Embryonic facial prominence (tissue), 1 donor: ENCODE data around the gene GPX1.
A peak's percentile ranks its signal among the peaks of the same experiment; 100 is the strongest.
"Not testable (repeated sequence)": the region's sequence is repeated elsewhere in the genome, so short reads cannot be mapped to it uniquely, and the experiment has no call there.

Experiments
- DNase-seq: peaks from one replicate; pipeline ENCODE4 v3.0.0-alpha.2; 2016; ENCODE audit errors: extremely low spot score

The GPX1 gene

DNA sequence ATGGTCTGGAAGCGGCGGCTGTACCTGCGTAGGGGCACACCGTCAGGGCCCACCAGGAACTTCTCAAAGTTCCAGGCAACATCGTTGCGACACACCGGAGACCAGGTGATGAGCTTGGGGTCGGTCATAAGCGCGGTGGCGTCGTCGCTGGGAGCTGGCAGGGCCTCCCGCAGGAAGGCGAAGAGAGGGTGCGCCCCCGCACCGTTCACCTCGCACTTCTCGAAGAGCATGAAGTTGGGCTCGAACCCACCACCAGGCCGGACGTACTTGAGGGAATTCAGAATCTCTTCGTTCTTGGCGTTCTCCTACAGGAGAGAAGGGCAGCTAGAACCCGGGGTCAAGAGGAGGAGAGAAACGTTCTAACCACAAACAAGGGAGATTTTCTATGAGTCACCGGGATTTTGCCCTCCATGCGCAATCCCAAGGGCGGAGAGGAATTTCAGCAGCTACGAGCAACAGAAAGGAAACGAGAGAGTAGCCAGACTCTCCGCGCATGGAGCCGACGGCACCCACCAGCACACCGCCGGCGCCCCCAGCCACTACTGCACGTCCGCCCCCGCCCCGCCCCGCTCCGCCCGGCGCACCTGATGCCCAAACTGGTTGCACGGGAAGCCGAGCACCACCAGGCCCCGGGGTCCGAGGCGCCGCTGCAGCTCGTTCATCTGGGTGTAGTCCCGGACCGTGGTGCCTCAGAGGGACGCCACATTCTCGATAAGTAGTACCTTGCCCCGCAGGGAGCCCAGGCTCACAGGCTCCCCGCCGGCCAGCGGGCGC lies 523 bp downstream of the GPX1 start:
- DNase-seq, result not testable (repeated sequence)

DNA sequence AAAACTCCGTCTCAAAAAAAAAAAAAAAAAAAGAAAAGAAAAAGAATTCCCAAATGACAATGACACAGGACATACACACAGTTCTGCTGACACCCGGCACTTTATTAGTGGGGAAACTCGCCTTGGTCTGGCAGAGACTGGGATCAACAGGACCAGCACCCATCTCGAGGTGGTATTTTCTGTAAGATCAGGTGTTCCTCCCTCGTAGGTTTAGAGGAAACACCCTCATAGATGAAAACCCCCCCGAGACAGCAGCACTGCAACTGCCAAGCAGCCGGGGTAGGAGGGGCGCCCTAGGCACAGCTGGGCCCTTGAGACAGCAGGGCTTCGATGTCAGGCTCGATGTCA lies 1.1 kb downstream of the GPX1 start:
- not testable (repeated sequence) for DNase-seq

DNA sequence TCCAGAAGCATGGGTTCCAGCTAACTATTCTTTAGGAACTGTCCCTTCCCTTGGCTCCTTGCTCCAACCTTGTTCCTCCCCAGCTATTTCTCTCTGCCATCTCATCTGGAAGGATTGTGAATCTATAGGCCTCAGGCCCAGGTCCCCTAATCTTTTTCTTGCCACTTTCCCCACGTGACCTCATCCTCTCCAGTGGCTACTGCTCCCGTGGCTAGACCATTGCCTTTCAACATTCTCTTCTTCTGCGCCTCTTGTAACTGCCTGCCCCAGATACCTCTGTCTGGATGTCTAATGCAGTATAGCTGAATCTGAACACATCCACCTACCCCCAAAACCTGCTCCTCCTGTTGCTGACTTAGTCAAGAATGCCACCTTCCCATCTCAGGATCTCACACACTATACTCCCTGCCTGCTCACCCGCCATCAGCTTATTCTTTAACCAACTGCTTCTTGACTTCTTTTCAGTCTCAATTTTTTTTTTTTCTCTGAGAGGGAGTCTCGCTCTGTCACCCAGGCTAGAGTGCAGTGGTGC lies 5.2 kb downstream of the GPX1 start:
- DNase-seq, result no peak

DNA sequence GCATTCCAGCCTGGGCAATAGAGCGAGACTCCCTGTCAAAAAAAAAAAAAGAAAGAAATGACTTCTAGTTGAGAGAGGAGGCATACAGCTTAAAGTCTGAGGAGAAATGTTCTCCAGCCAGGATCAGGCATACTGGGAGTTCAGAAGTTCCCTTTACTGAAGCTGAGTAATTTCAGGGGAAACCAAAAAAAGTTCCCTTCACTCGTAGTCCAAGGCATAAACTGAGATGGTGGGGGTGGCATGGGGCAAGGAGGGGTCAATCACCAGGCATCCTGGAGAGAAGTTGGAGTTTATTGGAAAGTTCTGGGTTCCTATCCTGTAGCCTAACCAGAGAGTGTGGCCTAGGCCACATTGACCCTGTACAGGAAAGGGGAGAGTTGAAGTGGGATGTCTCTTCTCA lies 5.9 kb downstream of the GPX1 start:
- no peak for DNase-seq

DNA sequence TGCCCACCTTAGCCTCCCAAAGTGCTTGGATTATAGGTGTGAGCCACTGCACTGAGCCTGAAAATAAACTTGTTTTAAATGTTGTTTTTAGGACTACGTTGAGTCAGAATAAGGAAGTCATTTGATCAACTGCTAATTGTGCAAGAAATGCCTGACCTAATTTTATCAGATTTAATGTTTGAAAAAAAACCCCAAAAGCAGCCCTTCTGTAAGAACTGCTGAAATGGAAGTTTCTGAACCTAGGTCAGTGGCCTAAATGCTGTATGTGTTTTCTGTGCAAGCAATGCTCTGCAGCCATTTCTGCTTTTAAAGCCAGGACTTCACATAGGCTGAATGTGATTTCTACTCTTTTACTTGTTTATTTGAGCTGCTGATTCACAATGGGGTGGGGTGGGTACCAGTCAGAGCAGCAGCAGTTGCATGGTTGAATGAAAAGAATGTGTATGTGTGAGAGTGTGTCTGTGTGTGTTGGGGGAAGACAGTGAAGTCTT lies 6.6 kb downstream of the GPX1 start:
- no peak for DNase-seq

DNA sequence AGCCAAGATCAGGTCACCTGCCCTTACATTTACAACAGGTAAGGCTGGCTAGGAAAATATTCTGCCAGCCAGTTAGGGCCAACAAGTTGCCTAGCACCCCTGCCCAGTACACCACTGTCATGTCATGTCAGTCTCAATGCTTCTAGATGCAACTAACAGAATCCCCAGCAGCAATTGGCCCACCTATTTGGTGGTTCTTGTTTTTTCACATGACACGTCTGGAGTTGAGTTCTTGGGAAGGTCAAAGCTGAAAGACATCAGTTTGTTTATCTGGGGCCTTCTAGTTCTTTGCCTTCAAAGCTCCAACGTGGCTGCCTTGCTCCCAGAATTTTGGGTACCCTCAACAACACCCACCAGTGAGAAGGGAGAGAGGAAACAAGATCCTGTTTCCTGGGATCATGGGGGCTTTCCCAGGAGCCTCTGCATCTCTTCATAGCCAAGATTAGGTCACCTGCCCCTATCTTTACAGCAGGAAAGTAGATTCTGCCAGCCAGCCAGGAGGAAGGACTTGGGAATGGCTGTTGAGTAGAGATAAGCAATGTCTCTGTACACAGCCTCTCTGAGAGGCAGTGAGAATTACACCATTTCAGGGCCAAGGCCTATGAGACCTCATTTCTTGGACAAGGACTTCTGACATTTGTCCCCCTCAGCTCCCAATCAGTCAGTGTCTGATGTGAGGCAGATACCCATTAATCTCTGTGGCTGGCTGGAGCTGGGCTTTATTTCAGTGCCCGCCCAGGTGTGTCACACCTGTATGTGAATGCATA lies 8.6 kb downstream of the GPX1 start:
- no peak for DNase-seq

DNA sequence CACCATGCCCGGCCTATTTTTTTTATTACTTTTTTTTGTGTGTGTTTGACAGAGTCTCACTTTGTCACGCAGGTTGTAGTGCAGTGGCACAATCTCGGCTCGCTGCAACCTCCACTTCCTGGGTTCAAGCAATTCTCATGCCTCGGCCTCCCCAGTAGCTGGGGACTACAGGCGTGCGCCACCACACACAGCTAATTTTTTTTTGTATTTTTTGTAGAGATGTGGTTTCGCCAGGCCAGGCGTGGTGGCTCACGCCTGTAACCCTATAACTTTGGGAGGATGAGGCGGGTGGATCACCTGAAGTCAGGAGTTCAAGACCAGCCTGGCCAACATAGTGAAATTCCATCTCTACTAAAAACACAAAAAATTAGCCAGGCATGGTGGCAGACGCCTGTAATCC lies 9.8 kb downstream of the GPX1 start:
- DNase-seq, result not testable (repeated sequence)

DNA sequence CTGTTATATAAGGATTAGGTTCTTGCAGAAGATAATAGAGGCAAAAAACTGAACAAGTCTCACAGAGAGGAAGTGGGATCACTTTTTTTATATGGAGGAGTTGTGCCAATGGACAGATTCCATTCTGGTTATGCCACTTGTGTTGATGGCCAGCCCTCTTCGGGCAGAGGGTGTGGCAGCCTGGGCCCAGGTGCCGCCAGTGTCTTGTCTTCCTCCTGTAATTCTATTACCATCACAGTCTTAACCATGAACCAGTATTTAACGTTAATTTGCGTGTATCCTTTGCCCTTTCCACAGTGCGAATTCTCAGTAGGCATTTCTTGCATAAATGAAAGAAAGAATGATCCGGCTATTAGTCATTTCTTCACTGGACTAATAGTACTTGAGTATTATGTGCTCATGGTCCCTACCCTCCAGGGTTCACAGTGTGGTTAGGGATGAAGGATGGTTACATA lies 11.3 kb downstream of the GPX1 start:
- no peak for DNase-seq

DNA sequence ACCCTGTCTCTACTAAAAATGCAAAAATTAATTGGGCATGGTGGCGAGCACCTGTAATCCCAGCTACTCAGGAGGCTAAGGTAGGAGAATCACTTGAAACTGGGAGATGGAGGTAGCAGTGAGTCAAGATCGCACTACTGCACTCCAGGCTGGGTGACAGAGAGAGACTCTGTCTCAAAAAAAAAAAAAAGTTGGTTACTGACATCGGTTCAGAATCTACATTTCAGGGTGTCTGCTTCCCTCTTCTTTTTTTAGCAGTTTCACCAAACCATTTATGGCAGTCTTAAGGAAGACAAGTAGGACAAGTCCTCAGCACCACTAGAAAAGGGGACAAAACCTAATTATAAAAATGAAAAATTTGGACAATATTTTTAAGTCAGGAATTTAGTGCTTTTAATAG lies 15.0 kb downstream of the GPX1 start:
- DNase-seq, result no peak

DNA sequence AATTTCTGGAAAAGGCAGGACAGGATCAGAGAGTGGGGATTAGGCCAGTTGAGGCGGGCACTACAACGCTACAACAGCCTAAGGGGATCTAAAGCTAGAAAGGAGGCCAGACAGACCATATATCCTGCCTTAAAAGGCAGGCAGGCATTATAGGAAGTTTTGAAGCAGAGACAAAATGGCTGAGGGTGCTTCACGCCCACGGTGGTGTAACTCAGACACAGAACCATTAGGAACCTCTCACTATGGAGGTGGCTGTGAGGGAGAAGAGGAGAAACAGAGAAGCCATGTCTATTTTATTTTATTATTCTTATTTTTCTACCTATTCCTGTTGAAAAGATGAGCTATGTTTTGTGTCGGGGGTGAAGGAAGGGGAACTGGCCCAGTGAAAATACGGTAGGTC lies 16.2 kb downstream of the GPX1 start:
- DNase-seq, result no peak

DNA sequence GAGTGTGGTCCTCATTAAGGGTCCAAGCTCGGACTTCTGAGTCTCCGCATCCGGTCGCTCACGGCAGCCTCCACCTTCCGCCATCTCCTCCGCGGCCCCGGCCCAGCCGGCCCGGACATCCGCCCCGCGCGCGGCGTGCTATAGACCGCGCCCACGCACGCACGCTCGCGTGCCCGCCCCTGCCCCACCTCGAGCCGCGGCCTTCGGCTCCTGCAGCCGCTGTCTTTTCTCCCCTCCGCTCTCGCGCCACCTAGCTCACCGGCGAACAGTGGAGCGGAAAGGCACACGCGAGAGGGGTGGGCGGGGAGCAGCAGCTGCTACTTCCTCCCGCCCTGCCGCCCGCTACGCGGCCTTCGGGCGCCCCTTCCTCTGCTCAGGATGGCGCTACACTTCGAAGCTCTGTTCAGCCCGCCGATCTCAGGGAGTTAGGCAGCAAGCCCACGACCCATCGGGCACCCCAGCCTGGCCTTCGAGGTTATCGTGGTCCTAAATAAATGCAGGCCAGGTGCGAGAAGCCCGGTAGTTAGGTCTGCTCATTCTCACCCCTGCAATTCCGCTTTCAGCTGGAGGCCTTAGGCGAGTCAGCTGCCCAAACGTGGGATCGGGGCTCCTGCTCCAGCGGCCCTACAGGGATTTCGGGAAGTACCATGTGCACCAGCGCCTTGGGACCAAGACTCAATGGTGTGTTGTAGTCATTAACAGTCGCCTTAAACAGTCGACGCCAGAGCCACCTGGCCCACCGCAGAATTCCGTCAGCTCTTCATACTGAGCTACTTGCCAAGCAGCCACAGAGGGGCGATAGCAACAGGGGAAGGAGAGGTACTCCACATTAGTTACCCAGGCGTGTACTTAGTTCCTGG lies 18.0 kb downstream of the GPX1 start, which contains the start of gene USP4:
USP4 (minus strand) TSS at position 113 of the 860 bp plus-strand sequence; CDS start at position 84, 29 bp downstream.
- DNase-seq, result peak; percentile 86

DNA sequence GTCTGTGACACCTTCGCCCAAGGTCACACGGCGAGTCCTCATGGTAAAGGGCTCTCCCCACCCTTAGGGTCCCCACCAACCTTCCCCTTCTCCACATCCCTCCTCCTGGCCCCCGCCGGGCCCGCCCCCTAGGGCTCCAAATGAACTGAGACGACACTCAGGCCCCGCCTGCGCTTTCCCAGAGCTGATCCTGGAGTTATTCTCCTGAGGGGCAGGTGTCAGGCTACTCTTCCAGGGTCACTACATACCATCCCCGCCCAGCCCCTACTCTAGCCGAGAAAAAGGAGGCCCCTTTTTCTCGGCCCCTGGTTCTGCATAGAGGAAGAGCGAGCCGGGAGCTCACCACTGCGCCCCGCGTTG lies 18.6 kb downstream of the GPX1 start:
- DNase-seq, result no peak

DNA sequence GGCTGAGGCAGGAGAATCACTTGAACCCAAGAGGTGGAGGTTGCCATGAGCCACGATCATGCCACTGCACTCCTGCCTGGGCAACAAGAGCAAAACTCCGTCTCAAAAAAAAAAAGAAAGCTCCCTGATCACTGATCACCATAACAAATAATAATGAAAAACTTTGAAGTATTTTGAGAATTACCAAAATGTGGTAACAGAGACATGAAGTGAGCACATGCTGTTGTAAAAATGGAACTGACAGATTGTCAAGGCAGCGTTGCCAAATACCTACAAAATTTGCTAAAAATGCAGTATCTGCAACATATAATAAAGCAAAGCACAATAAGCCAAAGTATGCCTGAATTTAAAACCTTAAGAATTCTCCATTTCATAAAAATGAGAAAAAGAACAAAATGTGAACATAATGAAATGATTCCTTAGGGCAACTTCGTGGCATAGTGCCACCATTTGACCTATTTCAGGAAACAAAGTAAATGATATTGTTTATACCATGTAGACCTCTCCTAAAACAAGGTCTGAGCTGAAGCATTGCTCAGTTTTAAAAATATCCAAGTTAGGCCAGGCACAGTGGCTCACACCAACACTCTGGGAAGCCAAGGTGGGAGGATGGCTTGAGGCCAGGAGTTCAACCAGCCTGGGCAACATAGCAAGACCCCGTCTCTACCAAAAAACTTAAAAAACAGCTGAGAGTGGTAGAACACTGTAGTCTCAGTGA lies 24.1 kb downstream of the GPX1 start:
- DNase-seq, result no peak

DNA sequence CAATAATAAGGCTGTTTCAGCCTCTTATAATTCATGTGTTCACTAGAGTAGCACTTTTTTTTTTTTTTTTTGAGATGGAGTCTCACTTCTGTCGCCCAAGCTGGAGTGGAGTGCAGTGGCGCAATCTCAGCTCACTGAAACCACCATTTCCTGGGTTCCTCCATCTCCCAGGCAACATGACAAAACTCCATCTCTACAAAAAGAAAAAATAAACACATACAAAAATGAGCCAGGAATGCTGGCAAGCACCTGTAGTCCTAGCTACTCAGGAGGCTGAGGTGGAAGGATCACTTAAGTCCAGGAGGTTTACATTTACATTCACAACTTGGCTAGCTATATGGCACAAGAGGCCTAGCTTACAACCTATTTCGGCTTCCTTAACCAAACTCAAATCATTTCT lies 25.1 kb downstream of the GPX1 start:
- no peak for DNase-seq

DNA sequence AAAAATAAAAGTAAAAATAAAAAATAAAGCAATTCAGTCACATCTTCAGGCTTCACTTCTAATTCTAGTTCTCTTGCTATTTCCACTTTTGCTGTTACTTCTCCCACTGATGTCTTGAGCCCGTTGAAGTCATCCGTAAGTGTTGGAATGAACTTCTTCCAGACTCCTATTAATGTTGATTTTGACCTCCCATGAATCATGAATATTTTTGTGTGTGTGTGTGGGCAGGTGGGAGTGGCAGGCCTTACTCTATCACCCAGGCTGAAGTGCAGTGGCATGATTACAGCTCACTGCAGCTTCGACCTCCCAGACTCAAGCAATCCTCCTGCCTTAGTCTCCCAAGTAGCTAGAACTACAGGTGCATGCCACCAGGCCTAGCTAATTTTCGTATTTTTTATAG lies 29.0 kb downstream of the GPX1 start:
- DNase-seq, result no peak

DNA sequence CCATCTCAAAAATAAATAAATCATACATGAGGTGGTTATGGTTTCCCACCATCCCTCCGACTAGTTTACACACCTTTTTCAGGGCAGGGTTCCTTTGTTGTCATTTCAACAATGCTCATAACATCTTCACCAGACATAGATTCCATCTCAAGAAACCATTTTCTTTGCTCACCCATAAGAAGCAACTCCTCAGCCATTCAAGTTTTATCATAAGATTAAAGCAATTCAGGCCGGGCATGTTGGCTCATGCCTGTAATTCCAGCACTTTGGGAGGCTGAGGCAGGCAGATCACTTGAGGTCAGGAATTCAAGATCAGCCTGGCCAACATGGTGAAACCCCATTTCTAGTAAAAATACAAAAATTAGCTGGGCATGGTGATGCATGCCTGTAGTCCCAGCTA lies 29.8 kb downstream of the GPX1 start:
- not testable (repeated sequence) for DNase-seq

DNA sequence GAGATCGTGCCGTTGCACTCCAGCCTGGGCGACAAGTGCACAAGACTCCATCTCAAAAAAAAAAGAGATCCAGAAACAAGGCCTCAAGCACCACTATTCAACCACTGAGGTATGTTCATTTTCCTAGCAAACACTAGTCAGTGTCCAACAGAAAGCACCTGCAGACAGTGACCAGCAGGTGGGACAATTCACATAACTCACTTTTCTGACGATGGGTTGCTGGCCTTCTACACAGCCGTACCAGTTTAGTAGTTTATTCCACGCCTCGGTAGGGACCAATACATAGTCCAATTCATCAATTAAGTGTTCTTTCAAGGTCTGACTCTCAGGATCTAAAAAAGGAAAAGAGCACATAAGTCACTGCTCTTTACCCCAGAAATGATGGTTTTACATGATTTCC lies 30.7 kb downstream of the GPX1 start:
- no peak for DNase-seq

DNA sequence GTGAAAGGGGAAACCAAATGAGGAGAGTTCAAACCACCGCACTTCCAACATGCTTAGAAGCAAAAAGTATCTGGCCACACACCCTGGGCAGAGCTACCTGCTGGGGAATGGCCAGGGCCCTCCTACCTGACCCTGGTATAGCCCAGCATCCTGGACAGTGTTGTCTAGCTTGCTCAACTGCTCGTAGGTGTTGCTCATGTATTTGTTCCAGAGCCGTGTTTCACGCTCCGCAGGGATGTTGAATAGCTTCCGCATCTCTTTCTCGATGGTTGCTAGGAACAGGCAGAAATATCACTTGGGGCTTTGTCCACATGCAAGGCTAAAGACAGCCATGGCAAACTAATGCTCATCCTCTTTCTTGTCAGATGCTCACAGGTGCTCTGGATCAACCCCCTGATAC lies 33.4 kb downstream of the GPX1 start:
- DNase-seq, result no peak

DNA sequence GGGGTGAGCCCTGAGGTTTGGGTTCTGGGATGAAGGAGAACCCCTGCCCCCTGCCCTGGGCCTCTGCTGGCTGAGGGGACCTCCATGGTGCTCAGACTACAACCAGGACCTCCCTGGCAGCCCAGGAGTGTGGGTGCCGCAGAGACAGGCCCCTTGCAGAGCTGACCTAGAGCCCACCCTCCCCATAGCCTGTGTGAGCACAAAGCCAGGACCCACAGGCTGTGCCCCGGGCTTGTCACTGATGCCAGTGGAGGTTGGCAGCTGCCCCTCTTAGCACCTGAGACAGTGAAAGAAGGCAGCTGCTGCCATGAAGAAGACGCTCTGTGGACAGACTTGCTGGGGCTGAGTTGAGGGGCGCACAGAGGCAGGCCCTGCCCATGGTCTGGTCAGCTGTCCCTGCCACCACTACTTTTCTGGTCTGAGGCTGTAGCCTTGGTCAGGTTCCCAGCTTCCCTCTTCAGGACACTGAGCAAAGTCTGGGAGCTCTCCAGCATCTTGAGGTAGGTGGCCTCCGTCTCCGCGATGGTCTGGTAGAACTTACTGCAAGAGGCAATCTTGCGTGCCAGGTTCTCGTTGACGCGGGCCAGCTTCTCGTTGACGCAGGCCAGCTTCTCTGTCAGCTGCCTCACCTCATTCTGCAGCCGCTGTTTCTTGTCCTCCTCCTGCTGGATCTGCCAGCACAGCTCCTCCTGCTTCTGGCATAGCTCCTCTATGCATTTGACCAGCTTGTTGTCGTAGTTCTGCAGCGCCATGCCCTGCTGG lies 41.3 kb downstream of the GPX1 start:
- DNase-seq, result no peak

DNA sequence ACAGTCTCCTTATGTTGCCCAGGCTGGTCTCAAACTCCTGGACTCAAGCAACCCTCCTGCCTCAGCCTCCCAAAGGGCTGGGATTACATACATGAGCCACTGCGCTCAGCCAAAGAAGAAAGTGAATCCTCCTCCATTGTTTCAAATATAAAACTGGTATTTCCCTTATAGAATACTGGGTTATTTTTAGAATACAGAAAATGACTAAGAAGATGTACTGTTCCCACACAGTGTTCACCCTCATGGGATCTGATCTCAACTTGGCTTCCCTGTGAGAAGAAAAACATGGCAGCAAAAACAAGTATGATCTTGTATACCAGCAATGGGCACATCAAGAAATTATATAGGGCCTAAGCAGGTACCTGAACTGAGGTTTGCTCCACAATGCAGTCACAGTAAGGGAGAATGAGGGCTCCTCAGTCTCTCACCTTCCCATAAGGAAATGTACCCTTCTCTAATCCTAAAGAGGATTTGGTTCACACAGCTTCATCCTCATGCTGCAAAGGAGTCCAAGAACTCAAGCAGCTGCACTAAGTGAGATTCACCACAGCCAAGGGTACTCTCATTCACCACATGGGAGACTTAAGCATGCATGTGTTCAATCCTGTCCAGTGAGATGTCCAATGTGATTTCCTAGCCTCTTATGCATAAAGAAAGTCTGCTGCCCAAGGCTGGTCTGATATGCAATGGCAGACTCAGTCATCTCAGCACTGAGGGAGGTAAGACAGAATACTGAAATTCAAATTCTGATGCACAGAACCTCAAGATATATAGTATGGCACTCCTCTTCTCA lies 44.1 kb downstream of the GPX1 start:
- no peak for DNase-seq
